GM04503 (cell line): Measurements from ENCODE around the gene CFB.

Experiments
- DNase-seq: peaks from one replicate; pipeline ENCODE4 v3.0.0-alpha.2; 2012; ENCODE audit warnings: low read depth

CFB gene

DNA sequence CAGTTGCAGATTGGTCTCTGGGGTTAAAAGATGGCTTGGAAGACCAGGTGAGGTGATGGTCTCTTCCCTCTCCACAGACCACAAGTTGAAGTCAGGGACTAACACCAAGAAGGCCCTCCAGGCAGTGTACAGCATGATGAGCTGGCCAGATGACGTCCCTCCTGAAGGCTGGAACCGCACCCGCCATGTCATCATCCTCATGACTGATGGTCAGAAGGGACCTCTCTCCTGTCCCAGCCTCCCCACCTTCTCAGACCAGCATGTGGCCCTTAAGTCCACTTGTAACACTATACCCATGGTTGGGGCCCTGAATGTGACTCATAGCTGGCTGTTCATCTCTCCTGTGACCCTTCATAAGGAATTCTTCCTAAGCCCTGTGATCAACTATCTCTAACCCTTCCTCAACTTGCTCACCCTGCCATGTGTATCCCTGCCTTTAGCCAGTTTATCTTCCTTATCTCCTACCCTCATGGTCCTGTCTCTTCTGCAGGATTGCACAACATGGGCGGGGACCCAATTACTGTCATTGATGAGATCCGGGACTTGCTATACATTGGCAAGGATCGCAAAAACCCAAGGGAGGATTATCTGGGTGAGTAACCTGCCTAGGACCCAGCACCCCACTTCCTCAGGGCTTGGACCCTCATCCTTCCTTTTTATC, 3.0 kb downstream of the CFB start:
- DNase-seq = no peak

DNA sequence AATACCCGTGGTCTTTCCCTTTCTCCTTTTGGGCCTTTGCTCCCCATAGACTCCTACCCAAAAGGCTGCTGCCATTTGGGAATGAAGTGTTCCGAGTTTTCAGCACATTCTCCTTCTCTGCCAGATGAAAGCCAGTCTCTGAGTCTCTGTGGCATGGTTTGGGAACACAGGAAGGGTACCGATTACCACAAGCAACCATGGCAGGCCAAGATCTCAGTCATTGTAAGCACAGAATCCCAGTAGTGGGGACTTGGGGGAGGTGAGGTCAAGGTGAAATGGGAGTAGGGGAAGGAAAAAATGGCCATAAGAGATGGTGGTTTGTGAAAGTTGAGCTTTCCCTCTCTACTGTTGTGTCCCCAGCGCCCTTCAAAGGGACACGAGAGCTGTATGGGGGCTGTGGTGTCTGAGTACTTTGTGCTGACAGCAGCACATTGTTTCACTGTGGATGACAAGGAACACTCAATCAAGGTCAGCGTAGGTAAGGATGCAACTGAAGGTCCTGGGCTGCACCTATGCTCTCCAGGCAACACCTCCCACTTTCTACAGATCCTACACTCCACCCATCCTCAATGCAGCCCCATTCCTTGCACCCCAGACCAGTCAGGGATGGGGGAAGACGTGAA, 4.1 kb downstream of the CFB start:
- no peak for DNase-seq

DNA sequence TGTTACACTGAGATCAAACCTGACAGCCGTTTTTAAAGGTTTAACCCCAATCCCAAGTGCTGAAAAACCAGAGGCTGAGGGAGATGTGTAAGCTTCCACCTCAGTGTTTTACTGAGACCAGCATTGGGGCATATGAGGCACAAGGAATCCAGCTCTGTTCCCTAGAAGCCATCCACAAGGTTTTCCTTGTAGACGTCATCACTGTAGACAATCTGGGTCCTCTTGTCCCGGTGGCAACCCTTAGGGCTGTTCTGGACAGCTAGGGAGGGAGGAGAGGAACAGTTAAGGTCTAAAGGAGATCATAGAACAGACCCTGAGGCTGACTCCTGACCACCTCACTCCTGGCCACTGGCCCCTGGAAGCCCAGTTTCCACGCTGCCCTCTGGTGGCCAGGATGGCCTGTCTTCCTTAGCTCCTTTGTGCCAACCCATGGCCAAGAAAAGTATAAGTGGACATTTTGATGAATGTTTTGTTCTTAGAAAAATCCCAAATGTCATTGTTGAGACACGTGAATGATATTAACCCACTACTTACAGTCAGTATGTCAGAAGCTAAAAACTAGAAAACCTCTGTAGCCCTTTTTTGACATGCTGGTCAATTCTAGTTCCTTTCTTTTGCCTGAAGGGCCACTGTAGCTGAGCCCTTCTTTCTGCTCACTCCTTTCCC, 6.4 kb downstream of the CFB start:
- no peak for DNase-seq

DNA sequence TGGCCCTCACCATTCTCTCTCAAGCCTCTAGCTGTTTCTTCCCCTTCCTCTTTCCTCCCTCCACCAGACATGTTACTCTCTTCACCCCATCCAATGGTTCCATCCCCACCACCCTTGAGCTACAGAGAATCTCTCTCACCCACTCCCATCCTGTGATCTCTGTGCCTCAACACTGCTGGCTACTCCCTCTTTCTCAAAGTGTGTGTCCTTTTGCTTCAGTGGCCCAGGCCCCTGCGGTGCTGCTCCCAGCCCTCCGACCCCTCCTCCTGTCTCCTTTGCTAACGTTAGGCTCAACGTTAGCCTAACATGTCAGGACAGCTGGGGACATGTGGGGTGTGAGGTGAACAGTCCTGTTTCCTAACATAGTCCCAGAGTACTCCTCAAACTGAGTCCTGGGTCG, 7.0 kb downstream of the CFB start:
- DNase-seq = no peak

DNA sequence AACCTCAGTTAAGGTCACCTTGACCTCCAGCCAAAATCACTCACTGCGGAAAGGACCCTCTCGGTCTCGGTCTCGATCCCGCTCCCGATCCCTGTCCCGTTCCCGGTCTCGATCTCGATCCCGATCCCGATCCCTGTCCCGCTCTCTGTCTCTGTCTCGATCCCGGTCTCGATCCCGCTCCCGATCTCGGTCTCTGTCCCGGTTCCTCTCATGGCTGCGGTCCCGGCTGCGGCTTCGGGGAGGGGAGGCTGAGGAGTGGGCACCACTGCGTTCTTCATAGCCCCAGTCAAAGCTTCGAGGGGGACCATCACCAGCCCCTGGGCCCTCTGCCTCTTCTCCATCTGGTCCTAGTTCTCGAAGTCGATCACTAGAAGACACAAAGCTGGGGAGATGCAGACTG, 8.6 kb downstream of the CFB start:
- no peak for DNase-seq

DNA sequence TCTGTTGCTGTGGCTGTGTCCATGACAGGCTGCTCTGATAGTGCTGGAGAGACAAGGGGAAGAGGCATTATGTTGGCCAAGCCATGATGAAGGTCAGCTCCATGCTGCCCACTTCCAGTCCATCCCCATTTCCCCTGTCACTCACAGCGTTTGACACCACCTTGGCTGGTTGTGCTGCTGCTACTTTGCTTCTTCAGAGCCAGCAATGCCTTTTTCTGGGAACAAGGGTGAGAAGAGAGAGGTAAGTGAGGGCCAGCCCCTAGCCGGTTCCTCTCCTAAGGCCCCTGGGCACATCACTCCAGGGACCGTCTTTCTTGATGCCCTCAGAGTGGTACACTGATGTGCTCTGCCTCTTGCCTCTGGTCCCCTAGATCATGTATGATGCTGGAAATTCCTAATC, 10.9 kb downstream of the CFB start:
- no peak for DNase-seq

DNA sequence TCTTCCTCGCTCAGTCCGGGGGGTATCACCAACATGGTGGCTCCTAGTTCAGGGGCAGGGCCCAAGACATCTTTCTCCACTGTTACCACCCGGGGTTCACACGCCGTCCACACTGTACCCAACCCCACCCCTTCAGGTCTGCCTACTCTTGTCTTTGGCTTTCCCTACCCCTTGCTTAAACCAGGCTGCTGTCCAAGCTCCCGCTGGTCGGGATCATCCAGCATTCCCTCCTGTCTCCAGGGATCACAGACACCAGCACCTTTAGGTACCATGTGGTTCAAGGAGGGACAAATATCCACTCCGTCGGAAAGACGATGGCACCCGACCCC, 12.5 kb downstream of the CFB start:
- DNase-seq = no peak

DNA sequence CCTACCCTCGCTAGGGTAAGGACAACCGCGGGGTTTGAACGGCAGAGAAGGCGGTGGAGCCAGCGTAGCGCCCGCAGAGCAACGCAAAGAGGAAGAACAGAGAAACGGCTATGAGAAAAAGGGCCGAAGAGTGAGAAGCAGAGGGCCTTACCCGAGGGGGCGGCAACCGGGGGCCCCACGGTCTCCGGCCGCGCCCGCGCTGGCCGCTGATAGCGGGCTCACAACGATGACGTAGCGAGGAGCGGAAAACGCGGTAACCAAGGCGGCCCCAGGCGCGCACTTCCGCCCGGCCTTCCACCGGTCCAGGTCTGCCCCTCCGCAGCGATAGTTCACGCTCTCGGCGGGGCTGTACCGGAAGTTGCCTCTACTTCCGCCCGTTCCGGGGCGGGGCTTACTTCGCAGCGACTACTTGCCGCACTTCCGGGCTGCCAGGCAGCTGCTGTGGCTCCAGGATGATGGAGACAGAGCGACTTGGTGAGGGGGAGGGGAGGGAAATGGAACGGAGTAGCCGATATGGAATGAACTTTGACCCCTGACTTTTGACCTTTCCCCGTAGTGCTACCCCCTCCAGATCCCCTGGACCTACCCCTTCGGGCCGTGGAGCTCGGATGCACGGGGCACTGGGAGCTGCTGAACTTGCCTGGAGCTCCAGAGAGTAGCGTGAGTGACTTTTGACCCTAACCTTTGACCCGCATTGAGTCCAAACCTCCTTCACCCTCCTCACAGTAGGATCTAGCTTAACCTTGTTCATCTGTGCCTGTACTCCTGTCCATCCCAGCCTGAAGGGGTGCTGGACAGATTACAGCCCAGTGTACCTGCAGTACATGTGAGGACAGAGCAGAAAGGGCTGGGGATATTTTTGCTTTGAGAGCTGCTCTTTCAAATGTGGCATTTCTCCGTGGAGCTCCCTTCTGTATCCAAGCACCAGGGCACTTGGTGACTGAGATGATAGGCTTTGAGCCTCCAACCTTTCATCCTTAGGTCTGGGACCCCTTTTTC, 13.1 kb downstream of the CFB start, which contains the start of the genes NELFE and SKIC2:
Gene NELFE (minus strand): TSS at position 231 of the 999 bp plus-strand sequence. CDS start 525 bp downstream, outside the sequence.
Gene SKIC2 (plus strand): TSS at position 435 of the 999 bp plus-strand sequence. CDS start 18 bp downstream, at position 453.
- DNase-seq = peak; percentile 89

DNA sequence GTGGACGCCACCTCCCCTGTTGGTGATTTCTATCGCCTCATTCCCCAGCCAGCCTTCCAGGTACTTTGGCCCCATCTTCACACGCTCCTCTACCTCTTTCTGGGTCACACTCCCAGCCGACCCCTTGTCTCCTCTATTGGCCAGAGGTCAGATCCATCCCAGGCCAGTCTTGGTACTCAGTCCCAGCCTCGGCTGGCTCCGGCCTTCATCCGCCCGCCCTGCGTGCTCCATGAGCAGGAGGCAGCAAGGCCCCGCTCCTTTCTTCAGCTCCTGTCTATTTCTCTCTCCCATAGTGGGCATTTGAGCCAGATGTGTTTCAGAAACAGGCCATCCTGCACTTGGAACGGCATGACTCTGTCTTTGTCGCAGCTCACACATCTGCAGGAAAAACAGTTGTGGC, 15.7 kb downstream of the CFB start:
- DNase-seq = no peak

DNA sequence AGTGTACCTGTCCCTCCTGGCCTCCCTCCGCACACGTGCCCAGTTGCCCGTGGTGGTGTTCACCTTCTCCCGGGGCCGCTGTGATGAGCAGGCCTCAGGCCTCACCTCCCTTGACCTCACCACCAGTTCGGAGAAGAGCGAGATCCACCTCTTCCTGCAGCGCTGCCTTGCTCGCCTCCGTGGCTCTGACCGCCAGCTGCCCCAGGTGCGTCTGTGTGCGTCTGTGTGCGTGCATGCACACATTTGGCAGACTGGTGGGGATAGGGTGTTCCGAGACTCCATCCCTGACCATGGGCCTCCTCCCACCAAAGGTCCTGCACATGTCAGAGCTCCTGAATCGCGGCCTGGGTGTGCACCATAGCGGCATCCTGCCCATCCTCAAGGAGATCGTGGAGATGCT, 18.0 kb downstream of the CFB start:
- DNase-seq = no peak

DNA sequence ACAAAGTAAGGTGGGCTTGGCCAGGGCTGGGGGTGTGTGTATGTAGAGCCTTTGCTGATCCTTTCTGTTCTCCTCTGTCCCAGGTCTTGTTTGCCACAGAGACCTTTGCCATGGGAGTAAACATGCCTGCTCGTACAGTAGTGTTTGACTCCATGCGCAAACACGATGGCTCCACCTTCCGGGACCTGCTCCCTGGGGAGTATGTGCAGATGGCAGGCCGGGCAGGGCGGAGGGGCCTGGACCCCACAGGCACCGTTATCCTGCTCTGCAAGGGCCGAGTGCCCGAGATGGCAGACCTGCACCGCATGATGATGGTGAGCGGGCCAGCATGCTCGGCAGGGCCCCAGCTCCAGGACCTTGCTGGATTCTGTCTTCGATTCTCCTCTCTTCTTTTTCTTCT, 19.8 kb downstream of the CFB start:
- no peak for DNase-seq

DNA sequence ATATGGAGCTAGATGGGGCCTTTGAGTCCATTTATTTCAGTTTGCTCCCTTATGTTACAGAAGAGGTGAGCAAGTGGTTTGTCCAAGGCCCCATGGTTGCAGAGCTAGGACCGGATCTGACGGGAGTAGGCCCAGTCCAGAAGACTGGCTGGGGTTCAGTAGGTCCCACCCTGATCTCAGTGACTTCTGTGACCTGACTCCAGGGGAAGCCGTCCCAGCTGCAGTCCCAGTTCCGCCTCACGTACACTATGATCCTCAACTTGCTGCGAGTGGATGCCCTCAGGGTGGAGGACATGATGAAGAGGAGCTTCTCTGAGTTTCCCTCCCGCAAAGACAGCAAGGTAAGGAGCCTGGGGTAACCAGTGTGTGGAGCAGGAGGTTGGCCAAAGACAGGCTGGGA, 20.6 kb downstream of the CFB start:
- DNase-seq = no peak

DNA sequence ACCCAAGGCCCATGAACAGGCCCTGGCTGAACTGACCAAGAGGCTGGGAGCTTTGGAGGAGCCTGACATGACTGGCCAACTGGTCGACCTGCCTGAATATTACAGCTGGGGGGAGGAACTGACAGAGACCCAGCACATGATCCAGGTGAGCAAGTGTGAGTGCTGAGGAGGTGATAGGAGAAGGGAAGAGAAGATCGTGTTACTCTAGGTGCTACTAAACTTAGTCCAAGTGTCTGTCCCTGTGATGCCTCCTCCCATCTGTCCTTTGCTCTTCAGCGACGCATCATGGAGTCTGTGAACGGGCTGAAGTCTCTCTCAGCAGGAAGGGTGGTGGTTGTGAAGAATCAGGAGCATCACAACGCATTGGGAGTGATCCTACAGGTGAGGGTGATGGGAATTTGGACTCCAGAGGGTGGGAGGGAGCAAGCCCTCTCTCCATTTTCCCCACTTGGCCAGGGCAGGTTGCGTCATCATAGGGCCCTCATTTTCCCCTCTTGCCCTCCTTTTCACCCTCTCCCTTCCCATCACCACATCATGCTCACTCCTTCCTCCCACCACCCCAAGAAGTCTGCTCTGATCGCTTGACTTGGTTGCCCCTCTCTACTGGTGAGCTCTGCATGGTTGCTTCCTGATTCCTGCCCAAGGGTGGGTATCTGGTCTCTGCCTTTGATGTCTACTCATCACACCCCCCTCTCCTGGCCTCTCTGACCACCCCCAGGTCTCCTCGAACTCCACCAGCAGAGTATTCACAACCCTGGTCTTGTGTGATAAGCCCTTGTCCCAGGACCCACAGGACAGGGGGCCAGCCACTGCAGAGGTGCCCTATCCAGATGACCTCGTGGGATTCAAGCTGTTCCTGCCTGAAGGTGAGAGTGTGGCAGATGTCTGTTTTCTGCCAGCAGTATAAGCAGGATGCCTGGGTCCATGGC, 21.4 kb downstream of the CFB start:
- no peak for DNase-seq

DNA sequence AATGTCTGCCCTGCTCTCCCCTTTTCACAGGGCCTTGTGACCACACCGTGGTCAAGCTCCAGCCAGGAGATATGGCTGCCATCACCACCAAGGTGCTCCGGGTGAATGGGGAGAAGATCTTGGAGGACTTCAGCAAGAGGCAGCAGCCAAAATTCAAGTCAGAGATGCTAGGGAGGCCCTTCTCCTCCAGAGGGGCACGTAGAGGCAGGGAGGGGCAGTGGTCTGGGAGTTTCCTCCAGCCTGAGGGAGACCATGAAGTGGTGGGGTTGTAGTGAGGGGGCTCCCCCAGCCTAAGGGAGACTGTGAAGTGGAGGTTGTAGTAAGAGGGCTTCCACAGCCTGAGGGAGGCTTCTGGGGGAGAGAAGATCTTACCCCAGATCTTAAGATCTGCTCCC, 22.0 kb downstream of the CFB start:
- no peak for DNase-seq

DNA sequence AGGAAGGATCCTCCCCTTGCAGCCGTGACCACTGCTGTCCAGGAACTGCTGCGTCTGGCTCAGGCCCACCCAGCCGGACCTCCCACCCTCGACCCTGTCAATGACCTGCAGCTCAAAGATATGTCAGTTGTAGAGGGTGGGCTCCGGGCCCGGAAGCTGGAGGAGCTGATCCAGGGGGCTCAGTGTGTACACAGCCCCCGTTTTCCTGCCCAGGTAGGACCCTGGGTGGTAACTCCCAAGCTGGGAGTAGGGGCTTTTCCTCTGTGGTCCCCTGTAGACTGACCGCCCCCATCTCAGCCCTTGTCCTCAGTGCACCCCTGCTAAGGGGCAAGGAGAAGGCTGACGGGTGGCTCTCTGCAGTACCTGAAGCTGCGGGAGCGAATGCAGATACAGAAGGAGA, 22.4 kb downstream of the CFB start:
- DNase-seq = no peak

DNA sequence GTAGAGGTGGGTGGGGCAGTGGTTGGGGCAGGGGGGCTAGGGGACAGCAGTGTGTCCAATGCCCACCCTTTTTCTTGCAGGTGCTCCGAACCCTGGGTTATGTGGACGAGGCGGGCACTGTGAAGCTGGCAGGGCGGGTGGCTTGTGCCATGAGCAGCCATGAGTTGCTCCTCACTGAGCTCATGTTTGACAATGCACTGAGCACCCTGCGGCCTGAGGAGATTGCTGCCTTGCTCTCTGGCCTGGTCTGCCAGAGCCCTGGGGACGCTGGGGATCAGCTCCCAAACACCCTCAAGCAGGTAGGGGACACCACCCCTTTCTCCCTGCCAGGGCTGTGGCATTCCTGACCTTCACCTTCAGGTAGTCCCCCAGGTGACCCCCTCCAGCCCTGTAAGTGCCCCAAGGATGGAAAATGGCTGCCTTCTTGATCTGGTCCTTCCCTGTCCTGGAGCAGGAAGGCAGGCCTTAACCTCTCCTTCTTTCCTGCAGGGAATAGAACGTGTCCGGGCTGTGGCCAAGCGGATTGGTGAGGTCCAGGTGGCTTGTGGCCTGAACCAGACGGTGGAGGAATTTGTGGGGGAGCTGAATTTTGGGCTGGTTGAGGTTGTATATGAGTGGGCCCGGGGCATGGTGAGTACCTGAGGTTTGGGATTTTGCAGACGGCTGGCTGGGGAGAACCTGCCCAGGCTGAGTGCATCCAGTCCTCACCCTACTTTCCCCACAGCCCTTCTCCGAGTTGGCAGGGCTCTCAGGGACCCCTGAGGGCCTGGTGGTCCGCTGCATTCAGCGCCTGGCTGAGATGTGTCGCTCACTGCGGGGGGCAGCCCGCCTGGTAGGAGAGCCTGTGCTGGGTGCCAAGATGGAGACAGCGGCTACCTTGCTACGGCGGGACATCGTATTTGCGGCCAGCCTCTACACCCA, 23.2 kb downstream of the CFB start:
- no peak for DNase-seq

DNA sequence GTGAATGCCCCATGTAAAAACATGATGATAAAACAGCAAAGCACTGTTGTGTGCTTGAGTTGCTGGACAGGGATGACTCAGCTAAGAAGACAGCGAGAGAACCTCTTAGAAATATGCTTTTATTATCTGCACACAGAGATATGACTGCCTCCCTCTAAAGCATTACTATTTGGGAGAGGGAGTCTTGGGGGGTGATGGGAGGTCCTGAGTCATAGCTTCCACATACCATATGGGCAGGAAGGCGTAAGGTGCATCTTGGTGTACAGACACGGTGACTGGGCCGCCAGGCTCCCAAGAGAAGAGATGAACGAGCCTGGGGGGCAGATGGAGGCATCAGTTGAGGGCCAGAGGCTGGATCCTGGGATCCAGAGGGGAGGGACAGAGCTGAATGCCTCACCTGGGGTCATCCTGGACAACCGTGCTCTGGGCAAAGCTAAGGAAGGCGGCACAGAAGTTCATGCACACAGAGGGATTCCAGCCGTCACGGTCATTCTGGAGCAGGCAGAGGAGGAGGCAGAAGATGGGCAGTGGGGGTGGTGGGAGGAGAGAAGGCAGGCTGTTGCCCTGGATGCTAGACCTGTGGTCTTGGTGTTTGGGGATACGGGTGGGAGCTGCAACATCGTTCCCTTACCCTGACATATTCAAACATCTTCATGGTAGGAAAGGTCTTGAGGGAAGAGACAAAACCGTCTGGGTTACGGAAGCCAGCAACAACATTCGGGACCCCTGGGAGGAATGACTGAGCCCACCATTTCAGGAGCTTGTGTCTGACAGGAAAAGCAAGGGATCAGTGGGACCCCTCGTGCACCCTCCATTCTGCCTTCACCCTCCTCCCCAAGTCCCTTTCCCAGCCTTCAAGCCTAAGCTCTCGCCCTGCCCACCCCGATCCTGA, 24.1 kb downstream of the CFB start:
- no peak for DNase-seq

DNA sequence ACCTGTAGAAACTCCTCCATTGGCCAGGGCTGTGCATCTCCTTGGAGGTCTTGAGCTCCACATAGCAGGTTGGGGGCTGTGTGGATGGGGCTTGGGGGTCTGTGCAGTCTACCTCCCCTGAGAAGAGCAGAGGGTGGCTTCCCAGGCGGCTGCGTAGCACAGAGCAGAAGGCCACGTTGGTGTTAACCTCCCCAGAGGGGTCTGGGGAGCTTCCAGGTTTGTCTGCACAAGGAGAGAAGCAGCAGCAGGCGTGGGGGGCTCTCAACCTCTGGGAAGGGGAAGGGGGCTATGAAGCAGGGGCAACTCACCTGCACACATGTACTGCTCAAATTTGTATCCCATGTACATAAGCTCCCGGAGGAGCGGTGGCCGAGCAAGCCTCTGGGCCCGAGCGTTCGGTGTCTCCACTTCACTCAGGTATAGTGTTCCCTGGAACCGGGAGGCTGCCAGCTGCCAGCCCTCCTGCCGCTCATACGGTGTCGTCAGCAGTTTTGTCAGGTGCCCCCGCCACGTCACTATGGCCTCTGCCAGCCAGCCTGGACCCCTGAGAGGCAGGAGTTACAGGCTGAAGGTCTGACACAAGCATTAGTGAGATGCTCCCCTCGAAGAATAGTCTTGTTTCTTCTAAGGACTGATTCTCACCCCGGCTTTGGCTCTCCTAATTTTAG, 24.8 kb downstream of the CFB start:
- DNase-seq = no peak
